ENCODE results near the gene AGPAT2. TPM values are rescaled to one million over a fixed set of nuclear protein-coding genes. Genes with fewer than 3 reads are reported as not detected.
A peak's percentile ranks its signal among the peaks of the same experiment; 100 is the strongest.
"Not testable (repeated sequence)": the region's sequence is repeated elsewhere in the genome, so short reads cannot be mapped to it uniquely, and the experiment has no call there.

AGPAT2 gene
- total RNA-seq, 1 donor from 2014 or later = 25.6 TPM

DNA sequence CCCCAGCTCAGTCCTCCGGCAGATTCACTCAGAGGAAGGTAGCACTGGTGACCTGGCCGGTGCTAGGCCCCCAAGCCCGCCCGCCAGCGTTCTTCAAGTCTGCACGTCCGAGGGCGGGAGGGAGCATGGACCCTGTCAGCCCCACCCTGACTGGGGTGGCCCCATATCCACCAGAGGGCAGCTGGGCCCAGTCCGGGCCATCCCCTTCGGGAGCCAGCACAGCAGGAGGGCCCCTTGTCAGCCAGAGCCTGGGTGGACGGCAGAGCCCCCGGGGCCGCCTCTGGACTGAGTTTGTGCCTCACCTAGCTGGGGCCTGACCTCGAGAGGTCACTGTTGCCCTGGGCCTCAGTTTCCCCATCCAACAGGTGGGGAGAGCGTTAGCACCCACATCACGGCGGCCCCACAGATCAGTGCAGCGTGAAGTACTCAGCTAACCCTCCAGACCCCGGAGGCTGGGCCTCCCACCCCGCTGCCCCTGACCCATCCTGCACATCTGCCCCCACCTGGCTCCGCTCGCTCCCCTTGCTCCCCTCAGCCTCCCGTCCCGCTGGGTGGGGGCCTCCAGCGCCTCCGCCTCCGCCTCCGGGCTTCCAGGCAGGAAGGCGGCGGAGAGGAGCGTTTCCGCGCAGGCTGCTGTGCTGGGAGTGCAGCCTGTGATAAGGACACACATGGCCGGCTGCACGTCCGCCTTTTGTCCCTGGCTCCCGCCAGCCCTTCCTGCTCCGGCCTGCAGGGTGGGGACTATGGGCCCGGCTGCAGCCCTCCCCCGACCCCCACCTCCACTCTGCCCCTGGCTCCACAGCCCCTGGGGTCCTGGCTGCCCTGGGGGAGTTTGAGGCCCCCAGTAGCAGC is 41.1 kb downstream of the AGPAT2 start:
- DNase-seq = no peak
- Mint-ChIP-seq H3K4me1 (no peaks in the 10 kb centered on the region), H3K9me3 (no peaks in the 10 kb centered on the region), H3K27me3 (peaks cover 24% of the 10 kb centered on the region), H3K27ac (no peak overlapping the region), H3K36me3 (ENCODE audit: low read depth) (no peaks in the 10 kb centered on the region), H3K4me3 (no peak overlapping the region)
- intact Hi-C loops (cut with micrococcal nuclease) = no loop called here

DNA sequence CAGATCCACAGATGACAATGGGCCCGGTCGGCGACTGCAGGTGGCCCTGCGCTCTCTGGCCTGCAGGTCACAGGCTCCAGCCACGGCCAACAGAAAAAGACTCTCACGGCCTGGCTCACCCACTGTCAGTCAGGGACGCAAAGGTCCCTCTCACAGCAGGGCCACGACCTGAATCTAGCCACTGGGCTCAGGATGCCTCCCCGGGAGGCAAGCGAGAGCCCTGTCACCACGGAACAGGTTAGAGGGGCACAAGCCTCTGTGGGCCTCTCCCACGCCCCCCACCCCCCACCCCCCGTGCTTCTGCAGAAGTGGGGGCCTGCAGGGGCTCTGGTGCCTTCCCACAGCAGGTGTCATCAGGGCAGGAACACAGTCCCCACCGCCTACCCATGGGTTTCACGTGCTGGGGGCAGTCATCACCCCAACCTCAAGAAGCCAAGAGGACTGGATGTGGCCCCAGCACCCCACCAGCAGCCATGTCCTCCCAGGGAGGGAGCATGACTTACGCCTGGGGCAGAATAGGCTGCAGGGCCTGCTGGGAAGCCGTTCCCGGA is 41.8 kb downstream of the AGPAT2 start:
- no peak for DNase-seq
- H3K4me3 Mint-ChIP-seq = no peak overlapping the region
- H3K27me3 Mint-ChIP-seq = peaks cover 24% of the 10 kb centered on the region
- no peaks in the 10 kb centered on the region for H3K36me3 Mint-ChIP-seq (ENCODE audit: low read depth)
- H3K9me3 Mint-ChIP-seq = no peaks in the 10 kb centered on the region
- H3K27ac Mint-ChIP-seq = no peak overlapping the region
- intact Hi-C loops (cut with micrococcal nuclease) = no loop called here
- H3K4me1 Mint-ChIP-seq = no peaks in the 10 kb centered on the region

DNA sequence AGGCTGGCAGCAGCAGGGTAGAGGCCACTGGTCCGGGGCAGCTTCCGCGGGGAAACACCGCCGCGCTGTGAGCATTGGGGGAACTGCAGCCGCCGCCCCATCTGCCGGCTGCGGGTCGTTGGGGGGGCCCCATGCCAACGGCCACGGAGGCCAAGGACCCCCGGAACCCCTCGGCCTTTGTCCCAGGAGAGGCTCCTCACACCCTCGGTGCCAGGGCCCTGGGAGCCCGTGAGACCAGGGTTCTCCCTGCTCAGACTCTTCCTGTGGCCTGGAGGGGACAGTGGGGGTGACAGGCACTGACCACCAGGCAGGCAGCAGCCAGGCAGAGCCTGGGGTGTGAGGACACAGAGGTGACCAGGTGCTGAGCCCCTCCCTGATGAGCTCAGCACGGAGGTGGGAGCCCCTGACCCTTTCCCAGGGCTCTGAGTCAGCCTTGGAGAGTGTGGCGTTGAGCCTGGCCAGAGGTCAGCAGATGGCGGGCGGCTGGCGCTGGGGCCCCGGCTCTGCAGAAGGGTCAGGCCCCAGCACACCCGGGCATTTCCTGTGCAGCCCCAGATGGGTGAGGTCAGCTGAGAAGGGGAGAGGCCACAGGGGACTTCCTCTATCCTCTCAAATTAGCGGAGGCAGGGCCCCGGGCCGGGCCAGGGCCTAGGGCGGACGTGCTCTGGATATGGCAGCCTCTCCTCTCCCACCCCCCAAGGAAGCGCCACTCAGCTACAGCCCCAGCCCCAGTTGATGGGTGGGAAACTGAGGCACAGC is 42.5 kb downstream of the AGPAT2 start:
- intact Hi-C loops (cut with micrococcal nuclease) = loop anchor here (1.0 kb wide), 1 partner anchor 156 kb away; no protein-coding TSS in a partner anchor
- H3K27me3 Mint-ChIP-seq = peaks cover 24% of the 10 kb centered on the region
- no peaks in the 10 kb centered on the region for H3K9me3 Mint-ChIP-seq
- no peaks in the 10 kb centered on the region for H3K36me3 Mint-ChIP-seq (ENCODE audit: low read depth)
- DNase-seq = peak; percentile 91
- H3K4me3 Mint-ChIP-seq = no peak overlapping the region
- H3K4me1 Mint-ChIP-seq = no peaks in the 10 kb centered on the region
- H3K27ac Mint-ChIP-seq = no peak overlapping the region

DNA sequence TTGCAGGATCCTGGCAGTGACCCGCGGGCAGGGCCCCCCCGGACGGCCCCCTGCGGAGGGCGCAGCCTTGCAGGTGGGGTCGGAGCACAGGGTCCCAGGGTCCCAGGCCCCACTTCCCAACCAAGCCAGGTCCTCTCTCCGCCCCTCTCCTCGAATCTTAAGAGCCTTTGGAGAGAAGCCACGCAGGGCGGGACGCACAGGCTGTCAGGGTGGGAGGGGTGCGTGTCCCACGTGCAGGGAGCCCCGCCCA is 43.0 kb downstream of the AGPAT2 start:
- no peak for DNase-seq
- Mint-ChIP-seq H3K27me3 (peaks cover 24% of the 10 kb centered on the region), H3K9me3 (no peaks in the 10 kb centered on the region), H3K27ac (no peak overlapping the region), H3K36me3 (ENCODE audit: low read depth) (no peaks in the 10 kb centered on the region), H3K4me3 (no peak overlapping the region), H3K4me1 (no peaks in the 10 kb centered on the region)
- intact Hi-C loops (cut with micrococcal nuclease) = loop anchor here (1.0 kb wide), 1 partner anchor 156 kb away; no protein-coding TSS in a partner anchor

DNA sequence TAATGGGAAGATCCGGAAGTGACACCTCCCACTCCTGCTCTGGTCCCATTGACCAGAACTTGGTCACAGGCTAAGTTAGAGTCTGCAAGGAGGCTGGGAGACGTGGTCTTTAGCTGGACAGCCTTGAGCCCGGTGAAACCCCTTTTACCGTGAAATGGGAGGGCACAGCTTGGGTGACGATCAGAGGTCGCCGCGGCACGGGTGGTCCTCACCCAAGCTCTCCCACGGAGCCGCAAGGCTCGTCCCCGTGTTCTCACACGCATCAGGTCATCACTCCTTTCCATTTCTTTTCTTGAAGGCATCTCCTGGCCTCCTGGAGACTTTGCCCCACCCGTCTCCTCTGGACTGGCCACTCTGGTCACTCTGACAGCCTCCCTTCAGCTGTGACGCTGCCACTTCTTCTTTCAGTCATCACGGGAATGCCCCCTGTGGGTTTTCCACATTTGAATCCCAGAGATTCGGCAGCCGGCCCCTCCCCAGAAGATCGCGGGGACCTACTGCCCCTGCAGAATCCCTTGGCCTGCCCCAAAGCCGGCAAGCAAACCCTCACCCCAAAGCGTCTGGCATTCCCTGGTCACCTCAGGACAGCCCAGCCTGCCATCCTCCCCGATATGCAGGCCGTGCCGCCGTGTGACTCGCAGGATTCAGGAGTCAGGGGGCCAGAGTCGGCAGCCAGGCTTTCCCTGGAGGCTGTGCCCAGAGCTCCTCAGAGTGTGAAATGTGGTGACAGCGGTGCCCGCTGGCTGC is 43.5 kb downstream of the AGPAT2 start:
- Mint-ChIP-seq H3K9me3 (no peaks in the 10 kb centered on the region), H3K36me3 (ENCODE audit: low read depth) (no peaks in the 10 kb centered on the region), H3K27me3 (peaks cover 22% of the 10 kb centered on the region), H3K4me1 (no peaks in the 10 kb centered on the region), H3K27ac (no peak overlapping the region), H3K4me3 (no peak overlapping the region)
- no peak for DNase-seq
- intact Hi-C loops (cut with micrococcal nuclease) = loop anchor here (1.0 kb wide), 1 partner anchor 155 kb away; no protein-coding TSS in a partner anchor

DNA sequence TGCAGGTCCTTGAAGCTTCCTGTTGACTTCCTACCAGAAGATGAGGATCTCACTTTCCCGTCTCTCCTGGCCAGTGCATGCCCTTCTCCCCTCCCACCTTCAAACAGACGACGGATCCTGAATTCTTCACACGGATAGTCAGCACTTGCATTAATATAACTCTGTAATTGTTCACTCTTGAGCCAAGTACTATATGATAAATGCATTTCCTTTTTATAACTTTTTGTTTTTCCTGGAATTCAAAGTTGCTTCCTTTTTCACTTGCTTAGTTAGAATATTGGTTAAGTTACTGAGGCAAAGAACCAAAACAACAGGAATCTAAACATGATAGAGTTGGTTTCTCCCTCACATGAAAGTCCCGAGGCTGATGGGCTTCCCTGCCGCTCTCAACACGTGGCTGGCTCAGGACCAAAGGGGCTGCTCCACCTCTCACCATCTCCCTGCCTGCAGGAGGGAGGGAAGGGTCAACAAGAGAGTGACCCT is 44.8 kb downstream of the AGPAT2 start:
- Mint-ChIP-seq H3K9me3 (no peaks in the 10 kb centered on the region), H3K27ac (no peak overlapping the region), H3K4me1 (no peaks in the 10 kb centered on the region), H3K36me3 (ENCODE audit: low read depth) (no peaks in the 10 kb centered on the region), H3K27me3 (peaks cover 20% of the 10 kb centered on the region), H3K4me3 (no peak overlapping the region)
- intact Hi-C loops (cut with micrococcal nuclease) = no loop called here
- no peak for DNase-seq

DNA sequence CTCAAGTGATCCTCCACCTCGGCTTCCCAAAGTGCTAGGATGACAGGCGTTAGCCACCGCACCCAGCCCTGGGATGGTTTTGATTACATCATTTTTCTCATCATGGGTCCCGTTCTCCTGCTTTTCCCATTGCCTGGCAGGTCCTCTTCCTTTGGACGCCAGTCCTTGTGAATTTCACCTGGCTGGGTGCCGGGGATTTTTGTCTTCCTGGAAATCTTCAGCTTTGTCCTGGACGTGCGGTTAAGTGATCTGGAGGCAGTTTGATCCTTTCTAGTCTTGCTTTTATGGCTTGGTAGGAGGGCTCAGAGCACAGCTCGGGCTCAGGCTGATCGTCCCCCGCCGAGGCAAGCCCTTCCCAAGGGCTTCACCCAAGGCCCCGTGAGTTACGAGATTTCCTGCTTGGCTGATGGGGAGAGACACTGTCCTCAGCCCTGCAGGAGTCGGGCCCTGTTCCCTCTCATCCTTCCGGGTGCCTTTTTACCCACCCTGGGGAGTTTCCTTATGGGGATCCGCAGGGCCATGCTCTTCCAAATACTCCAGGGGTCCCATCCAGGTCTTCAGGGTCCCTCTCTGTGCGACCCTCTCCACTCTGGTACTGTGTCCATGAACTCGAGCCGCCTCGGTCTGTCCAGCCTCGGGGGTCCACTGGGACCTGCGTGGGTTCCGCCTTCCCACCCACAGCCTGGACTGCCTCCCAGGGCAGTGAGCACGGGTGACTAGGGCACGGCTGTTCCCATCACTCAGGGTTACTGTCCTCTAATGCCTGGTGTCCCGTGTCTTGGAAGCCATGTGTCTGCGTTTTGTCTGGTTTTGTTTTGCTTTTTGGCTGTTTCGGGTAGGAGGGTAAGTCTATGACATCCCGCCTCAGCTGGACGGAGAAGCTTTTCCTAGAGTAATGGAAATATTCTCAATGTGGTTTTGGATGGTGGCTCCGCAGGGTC is 46.8 kb downstream of the AGPAT2 start:
- Mint-ChIP-seq H3K4me1 (no peaks in the 10 kb centered on the region), H3K36me3 (ENCODE audit: low read depth) (no peaks in the 10 kb centered on the region)

DNA sequence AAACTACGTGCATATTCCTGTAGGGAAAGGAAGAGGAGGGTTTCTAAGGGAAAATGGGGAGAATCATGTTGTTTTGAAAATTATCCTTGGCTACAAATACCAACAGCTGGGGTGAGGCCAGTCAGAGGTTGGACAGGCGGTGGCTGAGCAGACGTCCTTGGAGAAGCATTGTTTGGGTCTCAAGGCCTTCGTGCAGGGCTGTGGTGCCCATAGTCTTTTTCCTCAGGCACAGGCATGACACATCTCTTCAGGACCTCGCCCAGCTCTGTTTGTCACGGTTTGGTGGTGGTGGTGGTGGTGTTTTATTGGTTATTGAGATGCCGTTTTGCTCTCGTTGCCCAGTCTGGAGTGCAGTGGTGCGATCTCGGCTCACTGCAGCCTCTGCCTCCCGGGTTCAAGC is 52.4 kb downstream of the AGPAT2 start:
- Mint-ChIP-seq H3K27ac (no peak overlapping the region), H3K4me3 (no peak overlapping the region), H3K9me3 (no peaks in the 10 kb centered on the region), H3K27me3 (peaks cover 1% of the 10 kb centered on the region), H3K4me1 (peaks cover 2% of the 10 kb centered on the region), H3K36me3 (ENCODE audit: low read depth) (no peaks in the 10 kb centered on the region)
- DNase-seq = no peak
- intact Hi-C loops (cut with micrococcal nuclease) = loop anchor here (10.0 kb wide), 1 partner anchor 90 kb away; the partner anchor contains the start of gene NOTCH1

More for the DNA sequence above, 46.8 kb downstream of the AGPAT2 start:
- Mint-ChIP-seq H3K27me3 (peaks cover 17% of the 10 kb centered on the region), H3K4me3 (no peak overlapping the region), H3K9me3 (no peaks in the 10 kb centered on the region), H3K27ac (no peak overlapping the region)
- intact Hi-C loops (cut with micrococcal nuclease) = no loop called here
- DNase-seq = no peak

DNA sequence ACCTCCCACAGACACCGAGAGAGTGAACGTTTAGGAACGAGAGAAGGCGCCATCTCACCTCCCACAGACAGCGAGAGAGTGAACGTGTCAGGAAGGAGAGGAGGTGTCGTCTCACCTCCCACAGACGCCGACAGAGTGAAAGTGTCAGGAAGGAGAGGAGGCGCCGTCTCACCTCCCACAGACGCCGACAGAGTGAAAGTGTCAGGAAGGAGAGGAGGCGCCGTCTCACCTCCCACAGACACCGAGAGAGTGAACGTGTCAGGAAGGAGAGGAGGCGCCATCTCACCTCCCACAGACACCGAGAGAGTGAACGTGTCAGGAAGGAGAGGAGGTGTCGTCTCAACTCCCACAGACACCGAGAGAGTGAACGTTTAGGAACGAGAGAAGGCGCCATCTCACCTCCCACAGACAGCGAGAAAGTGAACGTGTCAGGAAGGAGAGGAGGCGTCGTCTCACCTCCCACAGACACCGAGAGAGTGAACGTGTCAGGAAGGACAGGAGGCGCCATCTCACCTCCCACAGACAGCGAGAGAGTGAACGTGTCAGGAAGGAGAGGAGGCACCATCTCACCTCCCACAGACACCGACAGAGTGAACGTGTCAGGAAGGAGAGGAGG is 54.7 kb downstream of the AGPAT2 start:
- intact Hi-C loops (cut with micrococcal nuclease) = loop anchor here (10.0 kb wide), 1 partner anchor 88 kb away; the partner anchor contains the start of gene NOTCH1
- not testable (repeated sequence) for H3K36me3 Mint-ChIP-seq (ENCODE audit: low read depth); H3K27me3 Mint-ChIP-seq; DNase-seq; H3K27ac Mint-ChIP-seq; H3K4me3 Mint-ChIP-seq; H3K4me1 Mint-ChIP-seq; H3K9me3 Mint-ChIP-seq

DNA sequence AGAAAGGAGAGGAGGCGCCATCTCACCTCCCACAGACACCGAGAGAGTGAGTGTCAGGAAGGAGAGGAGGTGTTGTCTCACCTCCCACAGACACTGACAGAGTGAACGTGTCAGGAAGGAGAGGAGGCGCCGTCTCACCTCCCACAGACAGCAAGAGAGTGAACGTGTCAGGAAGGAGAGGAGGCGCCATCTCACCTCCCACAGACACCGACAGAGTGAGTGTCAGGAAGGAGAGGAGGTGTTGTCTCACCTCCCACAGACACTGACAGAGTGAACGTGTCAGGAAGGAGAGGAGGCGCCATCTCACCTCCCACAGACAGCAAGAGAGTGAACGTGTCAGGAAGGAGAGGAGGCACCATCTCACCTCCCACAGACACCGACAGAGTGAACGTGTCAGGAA is 55.2 kb downstream of the AGPAT2 start:
- H3K36me3 Mint-ChIP-seq (ENCODE audit: low read depth); H3K27ac Mint-ChIP-seq; DNase-seq; H3K4me3 Mint-ChIP-seq; H3K27me3 Mint-ChIP-seq; H3K9me3 Mint-ChIP-seq; H3K4me1 Mint-ChIP-seq: not testable (repeated sequence)
- intact Hi-C loops (cut with micrococcal nuclease) = loop anchor here (10.0 kb wide), 1 partner anchor 87 kb away; the partner anchor contains the start of gene NOTCH1

DNA sequence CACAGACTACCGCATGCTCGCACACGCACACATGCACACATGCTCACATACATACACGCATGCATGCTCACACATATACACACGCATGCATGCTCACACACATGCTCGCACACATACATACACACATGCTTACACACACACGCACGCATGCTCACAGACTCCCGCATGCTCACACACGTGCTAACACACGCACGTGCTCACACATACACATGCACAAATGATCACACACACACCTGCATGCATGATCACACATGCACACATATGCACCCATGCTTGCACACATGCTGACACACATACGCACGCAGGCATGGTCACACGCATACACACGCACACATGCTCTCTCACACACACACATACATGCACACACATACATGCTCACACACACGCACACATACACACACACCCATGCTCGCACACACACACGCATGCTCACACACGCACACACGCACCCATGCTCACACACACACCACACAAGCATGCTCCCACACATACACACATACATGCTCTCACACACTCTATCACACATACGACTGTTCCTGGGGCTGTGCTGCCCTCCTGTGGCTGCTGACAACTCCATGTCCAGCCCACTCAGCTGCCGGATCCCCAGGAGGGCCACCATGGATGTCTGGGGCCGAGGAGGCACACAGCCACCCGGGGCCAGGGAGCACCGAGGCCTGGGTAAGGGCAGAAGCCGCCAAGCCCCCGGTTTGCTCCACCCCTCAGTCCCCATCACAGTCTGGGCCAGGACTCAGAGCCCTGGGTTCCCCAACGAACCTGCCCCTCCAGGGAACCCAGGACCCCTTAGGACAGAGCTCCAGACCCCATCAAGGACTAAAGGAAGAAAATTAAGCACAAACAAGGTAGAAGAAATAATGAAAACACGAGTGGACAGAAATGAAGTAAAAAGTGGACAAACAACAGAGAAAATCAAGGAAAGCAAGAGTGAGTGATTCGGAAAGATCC is 55.9 kb downstream of the AGPAT2 start:
- Mint-ChIP-seq H3K9me3 (no peaks in the 10 kb centered on the region), H3K36me3 (ENCODE audit: low read depth) (no peaks in the 10 kb centered on the region), H3K4me1 (peaks cover 2% of the 10 kb centered on the region), H3K27ac (no peak overlapping the region), H3K27me3 (peaks cover 6% of the 10 kb centered on the region), H3K4me3 (no peak overlapping the region)
- DNase-seq = peak; percentile 93
- intact Hi-C loops (cut with micrococcal nuclease) = loop anchor here (1.0 to 10.0 kb wide), 2 partner anchors 87 to 146 kb away; partner anchors contain the start of gene NOTCH1
